Cardiac muscle cell (in vitro differentiated cells and primary cell): ENCODE results near the gene ZNF681. TPM values are rescaled to one million over a fixed set of nuclear protein-coding genes. Genes with fewer than 3 reads are reported as not detected.
"Not testable (repeated sequence)": the region's sequence is repeated elsewhere in the genome, so short reads cannot be mapped to it uniquely, and the experiment has no call there.

Experiments
- DNase-seq, 2 donors: peaks; one replicate each; pipeline versions ENCODE4 v3.0.0 to v3.0.0-alpha.2; 2010 to 2017; ENCODE audit warnings: low read depth in 1 of 2, low spot score in 1 of 2
- H3K27ac ChIP-seq: fragments of 200-600 bp; sonication (generic); 2 replicates; pipeline ENCODE4 v1.5.1; 2016
- H3K27me3 ChIP-seq: fragments of 200-600 bp; sonication (generic); 2 replicates; pipeline ENCODE4 v1.6.0; 2016; ENCODE audit warnings: control low read depth
- H3K36me3 ChIP-seq: fragments of 200-600 bp; sonication (generic); 2 replicates; pipeline ENCODE4 v1.5.1; 2016; ENCODE audit warnings: control low read depth
- H3K4me1 ChIP-seq: fragments of 200-600 bp; sonication (generic); 2 replicates; pipeline ENCODE4 v1.8.1; 2017; ENCODE audit warnings: low read depth, mild to moderate bottlenecking, mixed run types
- H3K4me3 ChIP-seq: fragments of 200-600 bp; sonication (generic); 2 replicates; pipeline ENCODE4 v1.5.1; 2016; ENCODE audit warnings: mild to moderate bottlenecking
- H3K9me3 ChIP-seq: fragments of 200-600 bp; sonication (generic); 2 replicates; pipeline ENCODE4 v1.5.1; 2017; ENCODE audit warnings: low read depth, mild to moderate bottlenecking, control low read depth
- CTCF ChIP-seq: IDR thresholded peaks from 2 replicates; pipeline ENCODE4 v1.5.1; 2012; ENCODE audit warnings: low read depth, mild to moderate bottlenecking, low read length
- polyA plus RNA-seq: library from polyadenylated mRNA; unstranded; fragments of >200 nt; fragmentation: Nextera tagmentation; extraction: Ambion mirVana; gene quantifications from 2 replicates; pipeline ENCODE4 v1.2.1, GENCODE V29; 2016
- total RNA-seq: library from RNA; depleted of rRNA; stranded (reverse); fragments of >200 nt; gene quantifications from 2 replicates; pipeline ENCODE4 v1.2.3, GENCODE V29; 2016

Gene ZNF681
- total and polyA plus RNA-seq, 2 experiments from 2014 or later = 1.4 to 3.2 TPM

- Histone ChIP-seq H3K36me3 (peaks cover 4% of the 10 kb centered on the region), H3K4me3 (no peak overlapping the region), H3K4me1 (no peaks in the 10 kb centered on the region), H3K27me3 (no peaks in the 10 kb centered on the region), H3K9me3 (no peaks in the 10 kb centered on the region), H3K27ac (no peak overlapping the region)
- no peak for TF ChIP-seq CTCF
- no peak for DNase-seq
Observed at GRCh38 chr19:23769691-23770468, 11.2 kb upstream of the ZNF681 start.

- no peak for TF ChIP-seq CTCF
- no peak overlapping the region for H3K4me3 ChIP-seq
- H3K27me3 ChIP-seq = no peaks in the 10 kb centered on the region
- no peak overlapping the region for H3K27ac ChIP-seq
- no peak for DNase-seq
- H3K4me1 ChIP-seq = no peaks in the 10 kb centered on the region
- no peaks in the 10 kb centered on the region for H3K9me3 ChIP-seq
- no peaks in the 10 kb centered on the region for H3K36me3 ChIP-seq
Observed at GRCh38 chr19:23766951-23767350, 8.3 kb upstream of the ZNF681 start.

- no peak for TF ChIP-seq CTCF
- Histone ChIP-seq H3K27ac (no peak overlapping the region), H3K27me3 (no peaks in the 10 kb centered on the region), H3K36me3 (no peaks in the 10 kb centered on the region), H3K4me3 (peak overlapping the region; percentile 43), H3K4me1 (no peaks in the 10 kb centered on the region), H3K9me3 (no peaks in the 10 kb centered on the region)
- DNase-seq = no peak
Observed at GRCh38 chr19:23764781-23765180, 6.1 kb upstream of the ZNF681 start.

- TF ChIP-seq CTCF = no peak
- H3K27me3 ChIP-seq = no peaks in the 10 kb centered on the region
- H3K9me3 ChIP-seq = no peaks in the 10 kb centered on the region
- peak; percentile 72 to 95 for DNase-seq
- H3K36me3 ChIP-seq = no peaks in the 10 kb centered on the region
- H3K27ac ChIP-seq = peak overlapping the region; percentile 94
- H3K4me1 ChIP-seq = no peaks in the 10 kb centered on the region
- H3K4me3 ChIP-seq = peak overlapping the region; percentile 43
Observed at GRCh38 chr19:23762884-23763711, 4.4 kb upstream of the ZNF681 start.

GRCh38 chr19:23762548-23762883, 3.8 kb upstream of the ZNF681 start:
- TF ChIP-seq CTCF = no peak
- Histone ChIP-seq H3K27ac (peak overlapping the region; percentile 94), H3K9me3 (no peaks in the 10 kb centered on the region), H3K4me3 (peak overlapping the region; percentile 43), H3K36me3 (no peaks in the 10 kb centered on the region), H3K27me3 (no peaks in the 10 kb centered on the region), H3K4me1 (no peaks in the 10 kb centered on the region)
- DNase-seq = no peak

GRCh38 chr19:23760326-23760725, 1.6 kb upstream of the ZNF681 start:
- DNase-seq, H3K27ac ChIP-seq, H3K36me3 ChIP-seq, H3K4me3 ChIP-seq, H3K27me3 ChIP-seq, H3K4me1 ChIP-seq, H3K9me3 ChIP-seq: not testable (repeated sequence)

GRCh38 chr19:23743633-23744232, 15.0 kb downstream of the ZNF681 start:
- not testable (repeated sequence) for H3K27me3 ChIP-seq, H3K27ac ChIP-seq, H3K36me3 ChIP-seq, H3K4me1 ChIP-seq, H3K4me3 ChIP-seq, DNase-seq, H3K9me3 ChIP-seq

- H3K27me3 ChIP-seq, H3K4me3 ChIP-seq, H3K9me3 ChIP-seq, H3K36me3 ChIP-seq, H3K27ac ChIP-seq, DNase-seq, H3K4me1 ChIP-seq: not testable (repeated sequence)
Observed at GRCh38 chr19:23730729-23731465, 27.8 kb downstream of the ZNF681 start.
